Hypothalamus (tissue), 51 donors: ENCODE data around the gene KRTAP10-5.
"Not testable (repeated sequence)": the region's sequence is repeated elsewhere in the genome, so short reads cannot be mapped to it uniquely, and the experiment has no call there.

Source experiments
- DNase-seq, 51 donors: peaks; one replicate each; lab custom pipeline; 2025; lab: John Stamatoyannopoulos, UW

KRTAP10-5 gene

DNA sequence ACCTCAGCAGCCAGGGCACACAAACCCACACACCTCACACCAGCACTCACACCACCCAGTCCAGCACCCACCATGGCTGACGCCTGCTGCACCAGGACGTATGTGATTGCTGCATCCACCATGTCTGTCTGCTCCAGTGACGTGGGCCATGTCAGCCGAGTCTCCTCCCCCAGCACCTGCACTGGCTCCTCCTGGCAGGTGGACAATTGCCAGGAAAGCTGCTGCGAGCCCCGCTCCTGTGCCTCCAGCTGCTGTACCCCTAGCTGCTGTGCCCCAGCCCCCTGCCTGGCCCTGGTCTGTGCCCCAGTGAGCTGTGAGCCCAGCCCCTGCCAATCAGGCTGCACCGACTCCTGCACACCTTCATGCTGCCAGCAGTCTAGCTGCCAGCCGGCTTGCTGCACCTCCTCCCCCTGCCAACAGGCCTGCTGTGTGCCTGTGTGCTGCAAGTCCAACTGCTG, 31.7 kb upstream of the KRTAP10-5 start, which contains the start of gene KRTAP10-8:
Gene KRTAP10-8, plus strand, starts transcription at position 51 of the 458 bp plus-strand sequence. Its CDS starts 22 bp downstream, at position 73.
- DNase-seq: no peak

DNA sequence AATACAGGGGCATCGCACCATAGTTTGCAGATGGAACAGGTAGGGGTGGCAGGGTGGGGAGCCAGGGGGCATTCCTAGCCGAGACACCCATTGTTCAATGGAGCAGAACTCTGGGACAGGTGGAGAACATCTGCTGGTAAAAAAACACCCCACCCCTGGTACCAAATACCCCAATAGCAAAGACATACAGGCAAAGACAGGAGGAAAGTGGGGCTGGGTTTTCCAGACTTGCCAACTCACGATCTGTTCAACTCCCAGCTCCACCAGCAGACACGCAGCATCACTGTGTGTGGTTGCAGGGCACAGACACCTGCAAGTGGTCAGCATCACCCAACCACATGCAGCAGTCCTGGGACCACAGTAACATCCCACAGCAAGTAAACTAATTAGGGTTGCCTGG, 31.1 kb upstream of the KRTAP10-5 start:
- no peak for DNase-seq

DNA sequence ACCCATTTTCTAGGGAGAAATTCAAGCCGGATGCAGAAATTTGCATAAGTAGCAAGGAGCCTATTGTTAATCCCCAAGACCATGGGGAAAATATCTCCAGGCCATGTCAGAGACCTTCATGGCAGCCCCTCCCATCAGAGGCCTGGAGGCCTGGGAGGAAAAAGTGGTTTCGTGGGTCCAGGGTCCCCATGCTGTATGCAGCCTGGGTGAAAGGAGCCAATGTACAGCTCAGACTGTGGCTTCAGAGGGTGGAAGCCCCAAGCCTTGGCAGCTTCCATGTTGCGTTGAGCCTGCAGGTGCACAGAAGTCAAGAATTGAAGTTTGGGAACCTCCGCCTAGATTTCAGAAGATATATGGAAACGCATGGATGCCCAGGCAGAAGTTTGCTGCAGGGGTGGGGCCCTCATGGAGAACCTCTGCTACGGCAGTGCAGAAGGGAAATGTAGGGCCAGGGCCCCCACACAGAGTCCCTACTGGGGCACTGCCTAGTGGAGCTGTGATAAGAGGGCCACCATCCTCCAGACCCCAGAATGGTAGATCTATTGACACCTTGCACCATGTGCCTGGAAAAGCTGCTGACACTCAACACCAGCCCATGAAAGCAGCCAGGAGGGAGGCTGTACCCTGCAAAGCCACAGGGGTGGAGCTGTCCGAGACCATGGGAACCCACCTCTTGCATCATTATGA, 29.9 kb upstream of the KRTAP10-5 start:
- not testable (repeated sequence) for DNase-seq

DNA sequence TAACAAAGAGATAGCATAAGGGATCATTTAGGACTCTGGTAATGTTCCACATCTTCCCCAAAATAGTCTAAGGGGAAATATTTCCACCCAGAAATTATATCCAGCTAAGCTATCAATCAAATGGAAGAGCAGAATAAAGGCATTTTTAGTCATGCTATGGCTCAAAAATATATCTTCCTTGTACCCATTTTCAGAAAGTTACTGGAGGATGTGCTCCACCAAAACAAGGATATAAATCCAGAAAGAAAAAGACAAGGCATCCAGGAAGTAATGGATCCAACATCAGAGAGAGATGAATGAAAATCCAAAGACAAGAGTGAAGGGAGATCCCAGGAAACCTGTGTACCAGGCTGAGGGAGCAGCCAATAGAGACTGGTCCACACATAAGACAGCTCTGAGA, 28.8 kb upstream of the KRTAP10-5 start:
- DNase-seq: no peak

DNA sequence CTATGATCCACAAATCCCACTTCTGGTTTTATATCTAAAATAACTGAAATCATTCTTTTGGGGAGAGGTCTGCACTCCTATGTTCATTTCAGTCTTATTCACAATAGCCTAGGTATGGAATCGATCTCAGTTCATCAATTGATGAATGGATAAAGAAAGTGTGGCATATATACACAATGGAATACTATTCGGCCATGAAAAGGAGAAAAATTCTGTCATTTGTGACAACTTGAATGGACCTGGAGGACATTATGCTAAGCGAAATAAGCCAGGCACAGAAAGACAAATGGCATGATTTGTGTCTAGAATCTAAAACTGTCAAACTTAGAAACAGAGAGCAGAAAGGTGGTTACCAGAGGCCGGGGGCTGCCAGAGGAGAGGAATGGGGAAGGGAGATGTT, 26.1 kb upstream of the KRTAP10-5 start:
- no peak for DNase-seq

DNA sequence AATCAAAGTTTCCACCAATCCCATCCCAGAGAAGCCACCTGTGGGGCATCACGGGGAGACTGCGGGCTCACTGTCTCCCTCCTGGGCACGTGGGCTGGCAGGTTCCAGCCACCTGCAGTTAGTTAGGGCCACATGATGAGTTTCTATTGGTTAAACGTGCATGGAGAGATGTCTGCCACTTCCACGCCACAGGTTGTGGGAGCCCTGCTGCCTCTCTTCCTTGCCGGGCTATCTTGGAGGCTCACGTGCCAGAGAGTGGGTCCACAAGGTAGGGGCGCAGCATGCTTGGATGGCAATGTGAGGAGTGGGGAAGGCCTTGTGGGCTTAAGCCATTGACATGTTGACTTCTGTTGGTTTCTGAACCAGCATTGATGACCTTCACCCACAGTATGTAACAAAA, 23.5 kb upstream of the KRTAP10-5 start:
- DNase-seq: no peak

DNA sequence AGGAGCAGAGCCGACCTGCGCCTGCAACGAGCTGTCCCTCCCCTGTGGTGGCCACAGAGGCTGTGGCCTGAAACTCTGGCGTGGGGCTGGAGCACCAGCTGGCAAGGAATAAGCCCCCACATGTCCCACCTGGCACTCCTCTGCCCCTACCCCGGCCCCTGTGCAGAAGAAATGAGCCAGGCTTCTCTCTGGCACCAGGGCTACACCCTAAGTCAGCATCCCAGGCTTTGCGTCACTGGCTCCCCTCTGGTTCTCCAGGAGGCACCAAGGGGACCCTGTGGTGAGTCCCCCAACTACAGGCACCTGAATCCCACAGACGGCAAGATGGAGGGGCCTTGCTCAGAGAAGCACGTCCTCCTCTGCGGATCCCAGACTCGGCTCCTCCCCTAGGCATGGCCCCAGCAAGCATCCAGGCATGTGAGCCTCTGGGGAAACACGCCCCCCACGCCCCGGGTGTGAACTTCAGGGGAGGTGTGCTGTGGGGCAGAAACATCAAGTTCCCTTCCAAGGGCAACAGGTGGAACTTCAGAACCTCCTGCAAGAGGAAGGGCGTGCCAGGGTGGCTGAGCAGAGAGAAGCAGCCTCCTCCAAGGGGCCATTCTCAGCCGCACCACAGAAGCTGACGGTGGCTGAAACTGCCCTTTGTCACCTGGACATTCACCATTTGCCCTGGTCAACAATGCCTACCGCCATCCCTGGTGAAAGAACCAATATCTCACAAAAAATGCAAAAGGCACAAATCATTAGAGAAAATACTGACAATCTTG, 22.9 kb upstream of the KRTAP10-5 start:
- no peak for DNase-seq

DNA sequence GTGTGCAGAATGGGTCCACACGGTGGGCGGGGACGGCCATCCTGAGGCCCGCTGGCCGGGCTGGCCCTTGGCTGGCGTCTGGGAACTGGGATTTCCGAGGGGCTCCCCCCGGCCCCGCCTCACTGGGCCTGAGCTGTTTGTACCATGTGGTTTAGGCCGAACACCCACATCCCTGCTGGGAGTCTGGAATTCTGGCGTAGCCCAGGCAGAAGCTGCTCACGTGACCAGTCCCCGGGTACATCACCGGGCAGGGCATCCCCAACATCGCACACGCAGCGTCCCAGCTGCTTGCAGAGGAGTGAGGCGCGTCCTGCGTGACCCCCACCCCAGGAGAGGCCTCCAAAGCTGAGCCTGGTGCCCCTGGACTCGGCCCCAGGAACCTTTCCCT, 22.1 kb upstream of the KRTAP10-5 start:
- no peak for DNase-seq

DNA sequence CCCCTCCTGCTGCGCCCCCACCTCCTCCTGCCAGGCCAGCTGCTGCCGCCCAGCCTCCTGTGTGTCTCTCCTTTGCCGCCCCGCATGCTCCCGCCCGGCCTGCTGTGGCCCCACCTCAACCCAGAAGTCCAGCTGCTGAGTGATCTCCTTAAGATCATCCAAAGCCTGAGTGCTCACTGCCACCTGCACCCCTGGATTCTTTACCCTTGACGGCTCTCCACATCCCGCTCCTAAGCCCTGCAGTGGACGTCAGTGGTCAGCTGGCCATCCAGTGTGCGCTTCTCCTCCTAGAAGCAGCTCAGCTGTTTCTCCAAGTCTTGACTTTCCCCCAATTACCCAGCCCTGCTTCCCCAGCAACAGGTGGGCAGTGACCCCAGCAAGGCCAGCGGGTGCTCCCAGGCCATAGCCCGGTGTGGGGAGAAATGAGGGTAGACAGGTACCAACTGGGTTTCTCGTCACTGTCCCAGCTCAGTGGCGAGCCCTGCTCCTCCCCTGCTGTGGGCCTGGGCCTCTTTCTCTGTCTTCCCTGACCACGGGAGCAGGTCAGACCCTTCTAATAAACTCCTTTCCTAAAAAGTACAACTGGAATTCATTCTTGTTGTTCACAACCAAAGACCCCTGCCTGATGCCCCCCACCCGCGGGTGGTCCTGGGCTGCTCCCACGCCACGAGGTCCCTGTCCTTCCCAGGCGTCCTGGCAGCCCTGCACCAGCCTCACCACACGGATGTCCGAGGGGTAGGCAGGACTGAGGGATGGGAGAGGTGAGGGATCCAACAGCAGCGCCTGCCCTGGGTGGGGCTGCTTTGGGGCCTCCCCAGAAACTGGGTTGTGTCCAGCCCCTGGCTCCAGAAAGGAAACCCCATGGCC, 21.4 kb upstream of the KRTAP10-5 start:
- DNase-seq: no peak

DNA sequence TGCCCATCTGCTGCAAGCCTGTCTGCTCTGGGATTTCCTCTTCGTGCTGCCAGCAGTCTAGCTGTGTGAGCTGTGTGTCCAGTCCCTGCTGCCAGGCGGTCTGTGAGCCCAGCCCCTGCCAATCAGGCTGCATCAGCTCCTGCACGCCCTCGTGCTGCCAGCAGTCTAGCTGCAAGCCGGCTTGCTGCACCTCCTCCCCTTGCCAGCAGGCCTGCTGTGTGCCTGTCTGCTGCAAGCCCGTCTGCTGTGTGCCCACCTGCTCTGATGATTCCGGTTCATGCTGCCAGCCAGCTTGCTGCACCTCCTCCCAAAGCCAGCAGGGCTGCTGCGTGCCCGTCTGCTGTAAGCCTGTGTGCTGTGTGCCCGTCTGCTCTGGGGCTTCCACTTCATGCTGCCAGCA, 20.7 kb upstream of the KRTAP10-5 start:
- not testable (repeated sequence) for DNase-seq

DNA sequence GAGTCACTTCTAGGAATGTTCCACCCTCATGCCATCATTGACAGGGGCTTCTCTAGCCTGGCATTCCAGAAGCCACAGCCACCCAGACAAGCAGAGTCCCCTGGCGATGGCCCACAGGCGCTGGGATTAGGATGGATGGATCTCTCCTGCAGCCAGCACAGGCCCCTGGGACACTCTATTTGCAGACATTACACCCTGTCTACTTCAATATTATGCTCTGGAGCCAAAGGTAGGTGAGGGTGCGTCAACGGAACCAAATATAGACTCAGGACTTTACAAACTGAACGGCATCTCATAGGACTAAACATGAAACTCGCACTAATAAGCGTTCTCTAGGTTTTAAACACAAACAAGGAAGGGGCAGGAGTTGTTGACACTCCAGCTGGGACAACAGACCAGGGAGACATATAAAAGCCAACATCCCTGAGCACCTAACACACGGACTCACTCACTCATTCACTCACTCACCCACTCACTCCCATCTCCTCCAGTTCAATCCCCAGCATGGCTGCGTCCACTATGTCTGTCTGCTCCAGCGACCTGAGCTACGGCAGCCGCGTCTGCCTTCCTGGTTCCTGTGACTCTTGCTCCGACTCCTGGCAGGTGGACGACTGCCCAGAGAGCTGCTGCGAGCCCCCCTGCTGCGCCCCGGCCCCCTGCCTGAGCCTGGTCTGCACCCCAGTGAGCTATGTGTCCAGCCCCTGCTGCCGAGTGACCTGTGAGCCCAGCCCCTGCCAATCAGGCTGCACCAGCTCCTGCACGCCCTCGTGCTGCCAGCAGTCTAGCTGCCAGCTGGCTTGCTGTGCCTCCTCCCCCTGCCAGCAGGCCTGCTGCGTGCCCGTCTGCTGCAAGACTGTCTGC, 19.9 kb upstream of the KRTAP10-5 start, which contains the start of gene KRTAP10-7:
Gene KRTAP10-7, plus strand, starts transcription at position 480 of the 861 bp plus-strand sequence. Its CDS starts 25 bp downstream, at position 505.
- not testable (repeated sequence) for DNase-seq

DNA sequence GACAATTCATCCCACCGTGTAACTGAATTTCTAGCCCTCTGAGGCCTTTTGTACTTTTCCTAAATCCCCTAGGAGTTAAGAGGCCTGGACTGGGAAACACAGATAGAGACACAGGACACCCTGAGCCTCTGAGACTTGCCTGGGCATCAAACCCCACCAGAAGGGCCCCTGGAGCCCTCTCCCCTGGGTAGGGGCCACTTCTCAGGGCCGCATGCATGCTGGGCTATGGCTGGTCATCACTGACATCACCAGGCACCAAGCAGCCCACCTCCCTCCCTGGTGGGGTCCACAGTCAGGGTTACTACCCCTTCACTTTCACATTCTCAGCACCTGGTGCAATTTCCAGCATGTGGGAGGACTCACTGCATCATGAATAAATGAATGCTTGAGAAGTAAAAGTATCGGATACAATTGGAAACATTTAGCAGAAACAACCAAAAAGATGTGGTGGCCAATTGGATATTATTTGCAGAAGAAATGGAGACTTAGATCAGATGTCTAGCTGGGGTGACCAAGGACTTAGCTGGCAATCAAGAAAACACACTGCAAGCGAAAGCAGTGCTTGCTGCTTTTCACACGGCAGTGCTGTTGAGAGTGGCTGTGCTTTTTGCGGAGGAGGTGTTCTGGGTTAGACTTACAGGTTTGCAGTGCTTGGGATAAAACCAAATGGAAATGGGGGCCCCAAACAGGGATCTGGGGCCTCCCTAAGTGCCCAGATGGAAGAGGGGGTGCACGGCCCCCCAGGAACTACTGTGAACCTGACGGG, 19.0 kb upstream of the KRTAP10-5 start:
- no peak for DNase-seq

DNA sequence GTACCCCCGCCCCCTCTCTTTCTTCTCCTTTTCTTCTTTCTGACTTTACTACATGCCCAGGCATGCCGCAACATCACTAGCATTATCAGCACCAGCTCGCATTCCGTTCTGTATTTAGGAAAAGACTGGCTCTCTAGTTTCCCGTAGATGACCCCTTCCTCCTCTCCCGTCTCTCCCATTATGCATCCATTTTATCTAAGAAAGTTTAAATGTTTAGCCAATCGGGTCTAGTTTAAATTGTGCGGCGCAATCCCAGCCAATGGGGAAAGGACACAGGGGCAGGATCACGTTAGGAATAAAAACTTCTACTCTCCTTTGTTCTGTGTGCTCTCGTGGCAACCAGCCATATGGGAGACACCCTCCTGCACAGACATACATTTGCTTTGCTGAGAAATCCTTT, 17.7 kb upstream of the KRTAP10-5 start:
- no peak for DNase-seq

DNA sequence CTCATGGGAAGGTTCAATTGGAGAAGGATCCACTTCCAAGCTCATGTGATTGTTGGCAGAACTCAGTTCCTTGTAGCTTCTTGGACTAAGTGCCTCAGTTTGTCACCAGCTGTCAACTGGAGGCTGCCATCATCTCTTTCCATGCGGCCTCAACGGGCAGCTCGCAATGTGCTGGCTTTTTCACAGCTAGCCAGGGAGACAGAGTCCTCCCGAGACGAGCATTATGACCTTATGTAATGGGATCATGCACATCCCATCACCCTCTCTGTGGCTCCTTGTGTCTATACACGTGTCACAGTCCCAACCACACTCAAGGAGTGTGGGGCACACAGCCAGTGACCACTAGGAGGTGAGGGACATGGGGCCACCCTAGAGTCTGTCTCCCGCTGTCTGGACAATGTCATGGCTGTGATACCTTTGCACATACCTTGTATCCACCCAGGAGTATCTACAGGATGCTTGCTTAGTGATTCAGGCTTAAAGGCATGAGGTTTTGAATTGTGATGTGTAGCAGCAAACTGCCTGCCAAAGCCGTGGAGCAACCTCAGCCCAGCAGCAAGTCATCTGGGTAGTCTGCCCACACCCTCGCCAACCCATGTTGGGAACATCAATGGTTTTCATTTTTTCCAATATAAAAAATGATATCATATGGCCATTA, 15.8 kb upstream of the KRTAP10-5 start:
- DNase-seq: no peak

DNA sequence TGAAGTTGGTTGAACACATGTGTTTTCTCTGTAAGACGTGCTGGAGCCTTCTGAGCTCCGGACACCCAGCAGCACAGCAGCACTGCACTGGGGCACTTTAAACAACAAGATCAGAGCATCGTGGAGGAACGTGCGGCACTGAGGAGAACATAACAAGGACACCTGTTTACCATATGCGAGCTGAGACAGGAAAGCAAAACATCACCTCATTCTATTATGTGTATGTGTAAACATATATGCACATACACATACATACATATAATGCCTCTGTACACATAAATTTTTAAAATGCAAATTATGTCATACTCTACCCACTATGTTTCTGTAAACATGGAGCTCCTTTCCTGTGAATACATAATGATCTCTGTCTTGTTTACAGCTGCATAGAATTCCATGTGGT, 15.1 kb upstream of the KRTAP10-5 start:
- no peak for DNase-seq

DNA sequence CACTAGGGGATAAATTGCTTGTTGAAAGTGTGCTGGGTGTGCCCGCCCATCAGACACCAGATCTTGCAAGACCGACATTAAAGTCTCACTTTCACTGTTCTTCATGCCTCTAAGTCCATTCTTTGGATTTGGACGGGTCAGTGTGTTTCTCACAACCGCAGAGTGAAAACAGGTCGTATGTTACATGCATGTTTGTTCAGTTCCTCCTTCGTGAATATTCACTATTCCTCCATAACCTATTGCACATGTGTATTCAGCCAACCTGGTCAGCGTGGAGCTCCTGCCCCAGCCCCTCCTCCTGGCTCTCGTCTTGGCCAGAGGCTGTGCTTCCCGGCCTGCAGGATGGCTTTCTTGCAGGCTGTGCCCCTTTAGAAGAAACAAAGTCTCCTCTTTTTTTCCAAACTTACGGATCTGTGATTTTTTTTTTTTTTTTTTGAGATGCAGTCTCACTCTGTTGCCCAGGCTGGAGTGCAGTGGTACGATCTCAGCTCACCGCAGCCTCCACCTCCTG, 14.1 kb upstream of the KRTAP10-5 start:
- no peak for DNase-seq

DNA sequence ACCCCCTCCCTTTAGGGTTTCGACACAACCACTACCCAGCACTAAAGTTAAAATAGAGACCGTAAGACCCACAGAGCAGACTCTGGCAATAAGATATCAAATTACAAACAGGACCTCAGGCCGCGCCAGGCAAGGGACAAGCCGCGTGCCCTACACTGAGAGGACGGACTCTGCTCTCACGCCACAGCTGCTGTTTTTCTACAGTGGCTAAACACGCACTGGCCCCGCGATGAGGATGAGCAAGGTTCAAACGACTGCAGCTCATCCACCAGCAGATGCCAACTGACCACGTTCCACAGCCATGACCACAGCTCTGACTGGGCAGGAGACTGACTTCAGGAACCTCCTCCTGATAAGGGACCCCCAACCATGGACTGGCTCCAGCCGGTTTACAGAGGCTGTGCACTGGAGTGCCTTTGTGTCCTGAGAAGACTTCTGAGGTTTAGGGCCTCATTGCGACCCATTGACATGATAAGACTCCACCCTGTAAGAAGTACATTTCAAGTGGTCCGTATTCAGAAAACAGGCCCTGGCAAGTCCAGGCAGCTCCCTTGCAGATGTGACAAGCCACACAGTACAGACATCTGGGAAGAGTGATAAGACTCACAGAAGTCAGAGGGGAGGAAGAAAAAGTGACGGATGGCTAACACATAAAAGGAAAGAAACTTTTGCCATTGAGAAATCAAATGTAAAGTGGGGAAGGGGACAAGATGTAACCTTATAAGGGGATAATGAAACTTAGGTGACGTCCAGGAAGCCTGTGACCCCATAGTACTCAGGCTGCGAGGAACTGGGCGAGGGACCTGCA, 13.4 kb upstream of the KRTAP10-5 start:
- no peak for DNase-seq
